WTC11 (cell line): ENCODE results near the gene MCM3AP. TPM values are rescaled to one million over a fixed set of nuclear protein-coding genes. Genes with fewer than 3 reads are reported as not detected.

ENCODE experiments used
- ATAC-seq: fragments of 200-7000 bp; cut with Tn5 transposase; 2 replicates; pipeline ENCODE4 v1.10.0; 2021; ENCODE audit warnings: mild to moderate bottlenecking, moderate library complexity
- CTCF ChIA-PET: fragments of 300-600 bp; sonication (Branson Sonifier 250); formaldehyde crosslinking; loops from one replicate; lab custom pipeline; 2021; ENCODE audit warnings: antibody characterized with exemption; lab: Charles Lee
- POLR2A ChIA-PET: fragments of 350-600 bp; sonication (Branson Sonifier 250); formaldehyde crosslinking; loops from one replicate; lab custom pipeline; 2021; ENCODE audit warnings: antibody characterized with exemption; lab: Charles Lee
- DNase-seq: peaks from one replicate; pipeline ENCODE4 v3.0.0; 2021; ENCODE audit warnings: low spot score
- H3K27ac Mint-ChIP-seq: 2 replicates; pipeline ENCODE4 v1.8.0; 2021; ENCODE audit warnings: mixed read lengths
- H3K27me3 Mint-ChIP-seq: 2 replicates; pipeline ENCODE4 v1.8.0; 2021; ENCODE audit warnings: low read depth, mild to moderate bottlenecking, moderate library complexity, mixed read lengths
- H3K36me3 Mint-ChIP-seq: 2 replicates; pipeline ENCODE4 v1.8.0; 2021; ENCODE audit warnings: mixed read lengths
- H3K4me1 Mint-ChIP-seq: 2 replicates; pipeline ENCODE4 v1.8.0; 2022; ENCODE audit warnings: mixed read lengths
- H3K4me3 Mint-ChIP-seq: 2 replicates; pipeline ENCODE4 v1.8.0; 2021; ENCODE audit warnings: mild to moderate bottlenecking, moderate library complexity, mixed read lengths
- H3K9me3 Mint-ChIP-seq: 2 replicates; pipeline ENCODE4 v1.8.0; 2021; ENCODE audit warnings: mixed read lengths
- ATF1 ChIP-seq: sonication (generic); formaldehyde crosslinking; IDR thresholded peaks from 2 replicates; pipeline ENCODE4 v1.8.1; 2023; ENCODE audit warnings: mild to moderate bottlenecking, moderate library complexity, missing genetic modification reagents
- ETV6 ChIP-seq: sonication (generic); formaldehyde crosslinking; IDR thresholded peaks from 2 replicates; pipeline ENCODE4 v1.8.1; 2022; ENCODE audit warnings: mild to moderate bottlenecking, missing genetic modification reagents
- JAZF1 ChIP-seq: fragments of 250-450 bp; sonication (Bioruptor Pico); IDR thresholded peaks from 2 replicates; pipeline ENCODE4 v1.9.0; 2021; ENCODE audit warnings: moderate library complexity, mild to moderate bottlenecking, inconsistent platforms
- KAT7 ChIP-seq: sonication (generic); formaldehyde crosslinking; IDR thresholded peaks from 2 replicates; pipeline ENCODE4 v1.8.1; 2023; ENCODE audit warnings: missing genetic modification reagents, mild to moderate bottlenecking, borderline replicate concordance
- RELA ChIP-seq: sonication (generic); formaldehyde crosslinking; IDR thresholded peaks from 2 replicates; pipeline ENCODE4 v1.8.1; 2022; ENCODE audit warnings: missing genetic modification reagents, mild to moderate bottlenecking, borderline replicate concordance
- ZNF219 ChIP-seq: sonication (generic); formaldehyde crosslinking; IDR thresholded peaks from 2 replicates; pipeline ENCODE4 v1.8.0; 2023; ENCODE audit warnings: missing genetic modification reagents, mild to moderate bottlenecking, borderline replicate concordance
- total RNA-seq: library from RNA; stranded (reverse); gene quantifications from 3 replicates; pipeline ENCODE4 v1.2.3, GENCODE V29; 2021
- TF ChIP-seq, protein P1 (sequence below): fragments of 250-450 bp; sonication (Bioruptor Pico); IDR thresholded peaks from 2 replicates; pipeline ENCODE4 v1.9.0; 2021; ENCODE audit warnings: mild to moderate bottlenecking, borderline replicate concordance
- TF ChIP-seq, protein P2 (sequence below): sonication (generic); formaldehyde crosslinking; IDR thresholded peaks from 2 replicates; pipeline ENCODE4 v1.8.0; 2022; ENCODE audit warnings: missing genetic modification reagents
- TF ChIP-seq, protein P3 (sequence below): fragments of 250-450 bp; sonication (Bioruptor Pico); IDR thresholded peaks from 2 replicates; pipeline ENCODE4 v1.9.0; 2021; ENCODE audit warnings: moderate library complexity, mild to moderate bottlenecking, inconsistent platforms, borderline replicate concordance
- TF ChIP-seq, protein P4 (sequence below): sonication (generic); formaldehyde crosslinking; IDR thresholded peaks from 2 replicates; pipeline ENCODE4 v1.8.0; 2023; ENCODE audit warnings: missing genetic modification reagents
- TF ChIP-seq, protein P5 (sequence below): sonication (generic); formaldehyde crosslinking; IDR thresholded peaks from 2 replicates; pipeline ENCODE4 v1.8.0; 2023; ENCODE audit warnings: missing genetic modification reagents, mild to moderate bottlenecking, borderline replicate concordance
- TF ChIP-seq, protein P6 (sequence below): sonication (generic); formaldehyde crosslinking; conservative IDR thresholded peaks from 2 replicates; pipeline ENCODE4 v1.8.1; 2022; ENCODE audit warnings: mild to moderate bottlenecking, missing genetic modification reagents

MCM3AP gene
- total RNA-seq, 1 experiment from 2014 or later = 167 TPM

DNA sequence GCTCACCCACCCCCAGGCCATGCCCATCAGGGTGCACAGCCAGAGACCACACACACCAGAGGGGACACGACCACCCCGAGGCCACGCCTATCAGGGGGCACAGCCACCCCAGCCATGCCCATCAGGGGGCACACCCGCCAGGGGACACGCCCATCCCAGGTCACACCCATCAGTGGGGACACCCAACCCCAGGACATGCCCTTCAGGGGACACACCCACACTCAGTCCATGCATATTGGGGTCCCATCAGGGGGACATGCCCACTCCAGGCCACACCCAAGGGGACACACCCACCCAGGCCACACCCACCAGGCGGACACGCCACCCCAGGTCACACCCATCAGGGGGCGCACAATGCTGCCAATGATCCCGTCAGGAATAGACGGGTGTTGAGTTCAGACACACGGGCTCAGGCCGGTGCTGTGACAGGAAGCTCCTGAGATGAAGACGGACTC is 20.7 kb downstream of the MCM3AP start:
- TF ChIP-seq, protein P1, sequence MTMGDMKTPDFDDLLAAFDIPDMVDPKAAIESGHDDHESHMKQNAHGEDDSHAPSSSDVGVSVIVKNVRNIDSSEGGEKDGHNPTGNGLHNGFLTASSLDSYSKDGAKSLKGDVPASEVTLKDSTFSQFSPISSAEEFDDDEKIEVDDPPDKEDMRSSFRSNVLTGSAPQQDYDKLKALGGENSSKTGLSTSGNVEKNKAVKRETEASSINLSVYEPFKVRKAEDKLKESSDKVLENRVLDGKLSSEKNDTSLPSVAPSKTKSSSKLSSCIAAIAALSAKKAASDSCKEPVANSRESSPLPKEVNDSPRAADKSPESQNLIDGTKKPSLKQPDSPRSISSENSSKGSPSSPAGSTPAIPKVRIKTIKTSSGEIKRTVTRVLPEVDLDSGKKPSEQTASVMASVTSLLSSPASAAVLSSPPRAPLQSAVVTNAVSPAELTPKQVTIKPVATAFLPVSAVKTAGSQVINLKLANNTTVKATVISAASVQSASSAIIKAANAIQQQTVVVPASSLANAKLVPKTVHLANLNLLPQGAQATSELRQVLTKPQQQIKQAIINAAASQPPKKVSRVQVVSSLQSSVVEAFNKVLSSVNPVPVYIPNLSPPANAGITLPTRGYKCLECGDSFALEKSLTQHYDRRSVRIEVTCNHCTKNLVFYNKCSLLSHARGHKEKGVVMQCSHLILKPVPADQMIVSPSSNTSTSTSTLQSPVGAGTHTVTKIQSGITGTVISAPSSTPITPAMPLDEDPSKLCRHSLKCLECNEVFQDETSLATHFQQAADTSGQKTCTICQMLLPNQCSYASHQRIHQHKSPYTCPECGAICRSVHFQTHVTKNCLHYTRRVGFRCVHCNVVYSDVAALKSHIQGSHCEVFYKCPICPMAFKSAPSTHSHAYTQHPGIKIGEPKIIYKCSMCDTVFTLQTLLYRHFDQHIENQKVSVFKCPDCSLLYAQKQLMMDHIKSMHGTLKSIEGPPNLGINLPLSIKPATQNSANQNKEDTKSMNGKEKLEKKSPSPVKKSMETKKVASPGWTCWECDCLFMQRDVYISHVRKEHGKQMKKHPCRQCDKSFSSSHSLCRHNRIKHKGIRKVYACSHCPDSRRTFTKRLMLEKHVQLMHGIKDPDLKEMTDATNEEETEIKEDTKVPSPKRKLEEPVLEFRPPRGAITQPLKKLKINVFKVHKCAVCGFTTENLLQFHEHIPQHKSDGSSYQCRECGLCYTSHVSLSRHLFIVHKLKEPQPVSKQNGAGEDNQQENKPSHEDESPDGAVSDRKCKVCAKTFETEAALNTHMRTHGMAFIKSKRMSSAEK (CRISPR knock-in tag) = no peak
- H3K9me3 Mint-ChIP-seq = no peaks in the 10 kb centered on the region
- H3K27ac Mint-ChIP-seq = no peak overlapping the region
- peak; percentile 26 for DNase-seq
- H3K36me3 Mint-ChIP-seq = peaks cover 55% of the 10 kb centered on the region
- no peaks in the 10 kb centered on the region for H3K27me3 Mint-ChIP-seq
- peak; percentile 52 for ATAC-seq
- H3K4me1 Mint-ChIP-seq = no peaks in the 10 kb centered on the region
- H3K4me3 Mint-ChIP-seq = no peak overlapping the region
- ChIA-PET POLR2A (no interaction called here), CTCF (no interaction called here)

DNA sequence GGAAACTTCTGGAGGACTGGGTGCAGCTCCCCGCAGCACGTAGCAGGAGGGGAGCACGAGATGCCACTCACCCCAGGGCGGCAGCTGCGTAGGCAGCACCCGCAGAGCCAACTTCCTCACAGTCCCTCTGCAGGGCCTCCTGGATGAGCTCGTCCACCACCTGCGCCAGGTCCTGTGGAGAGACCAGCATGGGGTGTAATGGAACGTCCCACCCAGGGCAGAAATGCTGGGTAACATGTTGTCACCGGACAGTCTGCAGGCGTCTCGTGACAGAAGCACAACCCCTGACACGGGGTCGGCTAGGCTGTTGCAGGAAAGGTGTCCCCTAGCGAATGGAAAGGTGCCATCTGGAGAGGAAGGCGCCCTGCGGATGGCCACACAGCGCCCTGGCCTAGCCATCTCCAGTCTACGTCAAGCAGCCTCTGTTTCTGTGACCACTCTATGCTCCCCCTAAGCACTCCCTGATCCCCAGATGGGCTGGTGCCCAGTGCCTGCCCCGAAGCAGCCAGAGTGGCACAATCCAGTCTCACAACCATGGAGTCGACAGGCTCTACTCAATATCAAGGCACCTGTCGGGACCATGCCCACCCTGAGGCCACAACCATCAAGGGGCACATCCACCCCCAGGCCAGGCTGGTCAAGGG is 21.2 kb downstream of the MCM3AP start:
- H3K27me3 Mint-ChIP-seq = no peaks in the 10 kb centered on the region
- no peaks in the 10 kb centered on the region for H3K4me1 Mint-ChIP-seq
- TF ChIP-seq RELA (CRISPR knock-in tag) (no peak), JAZF1 (CRISPR knock-in tag) (no peak), ZNF219 (CRISPR knock-in tag) (no peak), KAT7 (CRISPR knock-in tag) (no peak), ATF1 (no peak)
- TF ChIP-seq, protein P2, sequence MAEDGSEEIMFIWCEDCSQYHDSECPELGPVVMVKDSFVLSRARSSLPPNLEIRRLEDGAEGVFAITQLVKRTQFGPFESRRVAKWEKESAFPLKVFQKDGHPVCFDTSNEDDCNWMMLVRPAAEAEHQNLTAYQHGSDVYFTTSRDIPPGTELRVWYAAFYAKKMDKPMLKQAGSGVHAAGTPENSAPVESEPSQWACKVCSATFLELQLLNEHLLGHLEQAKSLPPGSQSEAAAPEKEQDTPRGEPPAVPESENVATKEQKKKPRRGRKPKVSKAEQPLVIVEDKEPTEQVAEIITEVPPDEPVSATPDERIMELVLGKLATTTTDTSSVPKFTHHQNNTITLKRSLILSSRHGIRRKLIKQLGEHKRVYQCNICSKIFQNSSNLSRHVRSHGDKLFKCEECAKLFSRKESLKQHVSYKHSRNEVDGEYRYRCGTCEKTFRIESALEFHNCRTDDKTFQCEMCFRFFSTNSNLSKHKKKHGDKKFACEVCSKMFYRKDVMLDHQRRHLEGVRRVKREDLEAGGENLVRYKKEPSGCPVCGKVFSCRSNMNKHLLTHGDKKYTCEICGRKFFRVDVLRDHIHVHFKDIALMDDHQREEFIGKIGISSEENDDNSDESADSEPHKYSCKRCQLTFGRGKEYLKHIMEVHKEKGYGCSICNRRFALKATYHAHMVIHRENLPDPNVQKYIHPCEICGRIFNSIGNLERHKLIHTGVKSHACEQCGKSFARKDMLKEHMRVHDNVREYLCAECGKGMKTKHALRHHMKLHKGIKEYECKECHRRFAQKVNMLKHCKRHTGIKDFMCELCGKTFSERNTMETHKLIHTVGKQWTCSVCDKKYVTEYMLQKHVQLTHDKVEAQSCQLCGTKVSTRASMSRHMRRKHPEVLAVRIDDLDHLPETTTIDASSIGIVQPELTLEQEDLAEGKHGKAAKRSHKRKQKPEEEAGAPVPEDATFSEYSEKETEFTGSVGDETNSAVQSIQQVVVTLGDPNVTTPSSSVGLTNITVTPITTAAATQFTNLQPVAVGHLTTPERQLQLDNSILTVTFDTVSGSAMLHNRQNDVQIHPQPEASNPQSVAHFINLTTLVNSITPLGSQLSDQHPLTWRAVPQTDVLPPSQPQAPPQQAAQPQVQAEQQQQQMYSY (CRISPR knock-in tag) = no peak
- TF ChIP-seq, protein P3, sequence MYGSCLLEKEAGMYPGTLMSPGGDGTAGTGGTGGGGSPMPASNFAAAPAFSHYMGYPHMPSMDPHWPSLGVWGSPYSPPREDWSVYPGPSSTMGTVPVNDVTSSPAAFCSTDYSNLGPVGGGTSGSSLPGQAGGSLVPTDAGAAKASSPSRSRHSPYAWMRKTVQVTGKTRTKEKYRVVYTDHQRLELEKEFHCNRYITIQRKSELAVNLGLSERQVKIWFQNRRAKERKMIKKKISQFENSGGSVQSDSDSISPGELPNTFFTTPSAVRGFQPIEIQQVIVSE = no peak
- H3K9me3 Mint-ChIP-seq = no peaks in the 10 kb centered on the region
- no peak for ATAC-seq
- no peak overlapping the region for H3K4me3 Mint-ChIP-seq
- ChIA-PET POLR2A (no interaction called here), CTCF (no interaction called here)
- no peak for DNase-seq
- no peak overlapping the region for H3K27ac Mint-ChIP-seq
- peaks cover 50% of the 10 kb centered on the region for H3K36me3 Mint-ChIP-seq

DNA sequence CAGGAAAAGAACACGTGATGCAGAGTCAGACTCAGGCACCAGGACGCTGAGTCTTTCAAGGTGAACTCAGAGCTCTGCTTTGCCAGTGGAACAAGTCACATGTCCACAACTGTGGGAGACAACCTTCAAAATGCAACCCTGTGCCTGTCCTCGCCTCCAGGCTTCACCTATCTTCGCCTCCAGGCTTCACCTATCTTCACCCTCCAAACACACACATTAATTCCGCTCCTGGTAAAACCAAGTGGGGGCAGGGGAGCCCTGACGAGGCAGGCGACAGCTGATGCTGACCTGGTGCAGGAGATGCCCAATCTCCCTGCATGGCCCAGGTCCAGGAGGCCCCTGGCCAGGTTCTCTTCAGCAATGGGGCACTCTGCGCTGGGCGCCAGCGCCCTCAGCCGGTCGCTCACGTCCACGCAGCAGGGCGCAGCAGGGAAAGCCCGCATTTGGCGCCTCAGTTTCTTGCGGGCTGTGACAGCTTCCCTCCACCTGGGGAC is 28.9 kb downstream of the MCM3AP start:
- peaks cover 71% of the 10 kb centered on the region for H3K36me3 Mint-ChIP-seq
- DNase-seq (no peak), ATAC-seq (peak; percentile 28; the same call in 1 of the 2 replicates)
- ChIA-PET CTCF (interaction anchor here (0.6 to 1.4 kb wide), 3 partner anchors 11 to 113 kb away, joined by 3 to 5 read pairs (median 5); no protein-coding TSS in a partner anchor), POLR2A (no interaction called here)
- H3K4me3 Mint-ChIP-seq = no peak overlapping the region
- H3K9me3 Mint-ChIP-seq = no peaks in the 10 kb centered on the region
- H3K27ac Mint-ChIP-seq = no peak overlapping the region
- no peaks in the 10 kb centered on the region for H3K4me1 Mint-ChIP-seq
- TF ChIP-seq ETV6 (CRISPR knock-in tag) (no peak), KAT7 (CRISPR knock-in tag) (no peak)
- TF ChIP-seq, protein P4, sequence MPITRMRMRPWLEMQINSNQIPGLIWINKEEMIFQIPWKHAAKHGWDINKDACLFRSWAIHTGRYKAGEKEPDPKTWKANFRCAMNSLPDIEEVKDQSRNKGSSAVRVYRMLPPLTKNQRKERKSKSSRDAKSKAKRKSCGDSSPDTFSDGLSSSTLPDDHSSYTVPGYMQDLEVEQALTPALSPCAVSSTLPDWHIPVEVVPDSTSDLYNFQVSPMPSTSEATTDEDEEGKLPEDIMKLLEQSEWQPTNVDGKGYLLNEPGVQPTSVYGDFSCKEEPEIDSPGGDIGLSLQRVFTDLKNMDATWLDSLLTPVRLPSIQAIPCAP (CRISPR knock-in tag) = no peak
- TF ChIP-seq, protein P5, sequence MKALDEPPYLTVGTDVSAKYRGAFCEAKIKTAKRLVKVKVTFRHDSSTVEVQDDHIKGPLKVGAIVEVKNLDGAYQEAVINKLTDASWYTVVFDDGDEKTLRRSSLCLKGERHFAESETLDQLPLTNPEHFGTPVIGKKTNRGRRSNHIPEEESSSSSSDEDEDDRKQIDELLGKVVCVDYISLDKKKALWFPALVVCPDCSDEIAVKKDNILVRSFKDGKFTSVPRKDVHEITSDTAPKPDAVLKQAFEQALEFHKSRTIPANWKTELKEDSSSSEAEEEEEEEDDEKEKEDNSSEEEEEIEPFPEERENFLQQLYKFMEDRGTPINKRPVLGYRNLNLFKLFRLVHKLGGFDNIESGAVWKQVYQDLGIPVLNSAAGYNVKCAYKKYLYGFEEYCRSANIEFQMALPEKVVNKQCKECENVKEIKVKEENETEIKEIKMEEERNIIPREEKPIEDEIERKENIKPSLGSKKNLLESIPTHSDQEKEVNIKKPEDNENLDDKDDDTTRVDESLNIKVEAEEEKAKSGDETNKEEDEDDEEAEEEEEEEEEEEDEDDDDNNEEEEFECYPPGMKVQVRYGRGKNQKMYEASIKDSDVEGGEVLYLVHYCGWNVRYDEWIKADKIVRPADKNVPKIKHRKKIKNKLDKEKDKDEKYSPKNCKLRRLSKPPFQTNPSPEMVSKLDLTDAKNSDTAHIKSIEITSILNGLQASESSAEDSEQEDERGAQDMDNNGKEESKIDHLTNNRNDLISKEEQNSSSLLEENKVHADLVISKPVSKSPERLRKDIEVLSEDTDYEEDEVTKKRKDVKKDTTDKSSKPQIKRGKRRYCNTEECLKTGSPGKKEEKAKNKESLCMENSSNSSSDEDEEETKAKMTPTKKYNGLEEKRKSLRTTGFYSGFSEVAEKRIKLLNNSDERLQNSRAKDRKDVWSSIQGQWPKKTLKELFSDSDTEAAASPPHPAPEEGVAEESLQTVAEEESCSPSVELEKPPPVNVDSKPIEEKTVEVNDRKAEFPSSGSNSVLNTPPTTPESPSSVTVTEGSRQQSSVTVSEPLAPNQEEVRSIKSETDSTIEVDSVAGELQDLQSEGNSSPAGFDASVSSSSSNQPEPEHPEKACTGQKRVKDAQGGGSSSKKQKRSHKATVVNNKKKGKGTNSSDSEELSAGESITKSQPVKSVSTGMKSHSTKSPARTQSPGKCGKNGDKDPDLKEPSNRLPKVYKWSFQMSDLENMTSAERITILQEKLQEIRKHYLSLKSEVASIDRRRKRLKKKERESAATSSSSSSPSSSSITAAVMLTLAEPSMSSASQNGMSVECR (CRISPR knock-in tag) = no peak
- TF ChIP-seq, protein P6, sequence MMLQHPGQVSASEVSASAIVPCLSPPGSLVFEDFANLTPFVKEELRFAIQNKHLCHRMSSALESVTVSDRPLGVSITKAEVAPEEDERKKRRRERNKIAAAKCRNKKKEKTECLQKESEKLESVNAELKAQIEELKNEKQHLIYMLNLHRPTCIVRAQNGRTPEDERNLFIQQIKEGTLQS = no peak
- H3K27me3 Mint-ChIP-seq = no peaks in the 10 kb centered on the region
